Mucosa of stomach (tissue), 1 donor: ENCODE data around the gene TBC1D8.
"Not testable (repeated sequence)": the region's sequence is repeated elsewhere in the genome, so short reads cannot be mapped to it uniquely, and the experiment has no call there.

Source experiments
- H3K27me3 ChIP-seq: one replicate; pipeline ENCODE4 v1.7.0; 2013; ENCODE audit warnings: mild to moderate bottlenecking, low read length; ENCODE audit not compliant: control insufficient read depth, insufficient read depth
- H3K36me3 ChIP-seq: one replicate; pipeline ENCODE4 v1.7.0; 2013; ENCODE audit warnings: low read length; ENCODE audit not compliant: control insufficient read depth, insufficient read depth
- H3K4me1 ChIP-seq: one replicate; pipeline ENCODE4 v1.7.0; 2013; ENCODE audit warnings: mild to moderate bottlenecking, low read length; ENCODE audit not compliant: control insufficient read depth, insufficient read depth
- H3K4me3 ChIP-seq: one replicate; pipeline ENCODE4 v1.7.0; 2013; ENCODE audit warnings: low read length
- H3K9ac ChIP-seq: one replicate; pipeline ENCODE4 v1.7.0; 2013; ENCODE audit warnings: mild to moderate bottlenecking, low read length, moderate library complexity
- H3K9me3 ChIP-seq: one replicate; pipeline ENCODE4 v1.7.0; 2013; ENCODE audit warnings: mild to moderate bottlenecking, low read length, moderate library complexity; ENCODE audit not compliant: control insufficient read depth
- donor health status: Pancreatic carcinoma.

Gene TBC1D8

DNA sequence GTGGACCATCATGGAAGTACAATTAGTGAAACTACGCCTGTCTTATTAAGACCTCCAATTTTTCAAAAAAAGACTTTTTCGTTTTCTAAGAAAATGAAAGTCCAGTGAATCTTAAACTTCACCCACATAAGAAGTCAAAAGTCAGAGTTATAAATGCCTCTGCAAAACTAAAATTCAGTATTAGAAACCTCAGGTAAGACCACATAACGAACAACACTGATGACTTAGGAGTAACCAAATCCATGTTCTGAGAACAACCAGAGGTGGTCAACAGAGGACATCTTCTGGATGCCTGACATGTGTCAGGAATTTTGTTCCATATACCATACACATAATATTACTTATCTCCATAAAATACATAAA lies 86.7 kb downstream of the TBC1D8 start:
- Histone ChIP-seq H3K9ac (no peak overlapping the region), H3K4me1 (peaks cover 19% of the 10 kb centered on the region), H3K9me3 (no peaks in the 10 kb centered on the region), H3K27me3 (no peaks in the 10 kb centered on the region), H3K36me3 (no peaks in the 10 kb centered on the region), H3K4me3 (no peak overlapping the region)

GRCh38 chr2:101064125-101064502 lies 87.1 kb downstream of the TBC1D8 start:
- peaks cover 19% of the 10 kb centered on the region for H3K4me1 ChIP-seq
- no peaks in the 10 kb centered on the region for H3K36me3 ChIP-seq
- H3K9ac ChIP-seq: no peak overlapping the region
- H3K4me3 ChIP-seq: no peak overlapping the region
- H3K27me3 ChIP-seq: no peaks in the 10 kb centered on the region
- no peaks in the 10 kb centered on the region for H3K9me3 ChIP-seq

DNA sequence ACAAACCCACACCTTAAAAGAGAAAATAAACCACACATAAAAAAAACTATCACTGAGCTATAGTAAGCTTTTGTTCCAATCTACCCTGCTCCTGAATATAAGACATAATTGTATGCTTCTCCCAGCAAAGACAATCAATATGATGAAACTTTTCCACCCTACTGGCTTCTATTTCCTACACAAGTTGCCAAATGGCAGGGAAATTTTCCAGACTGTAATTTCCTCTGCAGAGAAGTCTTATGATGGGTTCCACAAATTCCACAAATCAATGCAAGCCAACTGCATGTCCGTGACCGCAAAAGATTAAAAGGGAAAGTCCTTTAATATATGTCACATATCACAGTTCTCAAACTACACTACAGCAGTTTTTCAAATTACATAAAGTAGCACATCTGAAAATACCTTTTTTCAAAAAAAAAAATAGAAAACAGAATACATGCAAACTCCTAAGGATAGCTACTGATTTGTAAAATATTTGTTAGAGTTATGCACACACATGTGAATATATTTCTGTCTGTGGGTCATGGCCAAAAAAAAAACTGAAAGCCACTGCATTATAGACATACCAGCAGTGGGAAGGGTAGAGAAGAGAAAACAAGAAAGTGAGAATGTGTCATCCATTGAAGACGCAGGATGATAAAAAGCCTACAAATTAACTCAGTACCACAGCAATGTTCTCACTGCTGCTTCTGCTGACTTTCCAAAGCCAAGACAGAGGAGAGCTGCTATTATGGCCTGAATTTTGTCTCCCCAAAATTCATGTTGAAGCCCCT lies 87.6 kb downstream of the TBC1D8 start:
- Histone ChIP-seq H3K9ac (no peak overlapping the region), H3K27me3 (no peaks in the 10 kb centered on the region), H3K4me1 (peaks cover 19% of the 10 kb centered on the region), H3K9me3 (no peaks in the 10 kb centered on the region), H3K36me3 (no peaks in the 10 kb centered on the region), H3K4me3 (no peak overlapping the region)

GRCh38 chr2:101058386-101058785 lies 92.8 kb downstream of the TBC1D8 start:
- no peaks in the 10 kb centered on the region for H3K9me3 ChIP-seq
- H3K36me3 ChIP-seq: no peaks in the 10 kb centered on the region
- no peaks in the 10 kb centered on the region for H3K27me3 ChIP-seq
- no peaks in the 10 kb centered on the region for H3K4me1 ChIP-seq
- H3K9ac ChIP-seq: no peak overlapping the region
- no peak overlapping the region for H3K4me3 ChIP-seq

GRCh38 chr2:101057051-101057933 lies 93.9 kb downstream of the TBC1D8 start:
- Histone ChIP-seq H3K4me1 (no peaks in the 10 kb centered on the region), H3K9ac (no peak overlapping the region), H3K4me3 (no peak overlapping the region), H3K36me3 (no peaks in the 10 kb centered on the region), H3K9me3 (no peaks in the 10 kb centered on the region), H3K27me3 (no peaks in the 10 kb centered on the region)

DNA sequence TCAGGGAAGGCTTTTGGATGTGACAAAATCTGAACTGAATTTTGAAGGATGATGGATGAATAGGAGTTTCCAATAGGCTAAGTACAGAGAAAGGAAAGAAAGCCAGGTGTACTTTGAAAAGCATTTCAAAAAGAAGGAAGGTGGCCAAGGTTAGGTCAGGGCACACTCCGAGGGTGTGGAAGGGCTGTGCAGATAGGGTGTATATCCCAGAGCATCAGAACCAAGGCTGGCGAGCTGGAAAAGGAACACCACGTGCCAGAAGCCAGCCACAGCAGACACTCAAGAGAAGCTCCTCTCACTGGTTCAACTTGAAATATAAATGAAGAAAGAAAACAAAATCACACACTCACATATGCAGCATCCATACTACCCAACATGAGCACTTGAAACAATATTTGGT lies 98.1 kb downstream of the TBC1D8 start:
- Histone ChIP-seq H3K36me3 (no peaks in the 10 kb centered on the region), H3K4me3 (no peak overlapping the region), H3K9me3 (no peaks in the 10 kb centered on the region), H3K4me1 (peaks cover under 1% of the 10 kb centered on the region), H3K27me3 (no peaks in the 10 kb centered on the region), H3K9ac (no peak overlapping the region)

GRCh38 chr2:101052147-101052546 lies 99.0 kb downstream of the TBC1D8 start:
- Histone ChIP-seq H3K9me3 (no peaks in the 10 kb centered on the region), H3K4me3 (no peak overlapping the region), H3K36me3 (no peaks in the 10 kb centered on the region), H3K4me1 (peaks cover 11% of the 10 kb centered on the region), H3K27me3 (no peaks in the 10 kb centered on the region), H3K9ac (no peak overlapping the region)

DNA sequence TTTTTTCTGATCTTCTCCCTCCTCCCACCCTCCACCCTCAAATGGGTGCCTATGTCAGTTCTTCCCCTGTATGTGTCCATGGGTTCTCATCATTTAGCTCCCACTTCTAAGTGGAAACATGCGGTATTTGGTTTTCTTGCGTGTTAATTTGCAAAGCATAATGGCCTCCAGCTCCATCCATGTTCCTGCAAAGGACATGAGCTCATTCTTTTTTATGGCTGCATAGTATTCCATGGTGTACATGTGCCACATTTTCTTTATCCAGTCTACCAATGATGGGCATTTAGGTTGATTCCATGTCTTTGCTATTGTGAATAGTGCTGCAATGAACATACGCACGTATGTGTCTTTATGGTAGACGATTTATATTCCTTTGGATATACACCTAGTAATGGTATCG lies 100.3 kb downstream of the TBC1D8 start:
- H3K9me3 ChIP-seq, H3K9ac ChIP-seq, H3K36me3 ChIP-seq, H3K4me3 ChIP-seq, H3K27me3 ChIP-seq: not testable (repeated sequence)
- peaks cover 12% of the 10 kb centered on the region for H3K4me1 ChIP-seq

- H3K4me3 ChIP-seq: no peak overlapping the region
- no peaks in the 10 kb centered on the region for H3K9me3 ChIP-seq
- H3K4me1 ChIP-seq: peaks cover 12% of the 10 kb centered on the region
- no peak overlapping the region for H3K9ac ChIP-seq
- H3K27me3 ChIP-seq: no peaks in the 10 kb centered on the region
- H3K36me3 ChIP-seq: no peaks in the 10 kb centered on the region
Observed at GRCh38 chr2:101048756-101049155, 102.4 kb downstream of the TBC1D8 start.

DNA sequence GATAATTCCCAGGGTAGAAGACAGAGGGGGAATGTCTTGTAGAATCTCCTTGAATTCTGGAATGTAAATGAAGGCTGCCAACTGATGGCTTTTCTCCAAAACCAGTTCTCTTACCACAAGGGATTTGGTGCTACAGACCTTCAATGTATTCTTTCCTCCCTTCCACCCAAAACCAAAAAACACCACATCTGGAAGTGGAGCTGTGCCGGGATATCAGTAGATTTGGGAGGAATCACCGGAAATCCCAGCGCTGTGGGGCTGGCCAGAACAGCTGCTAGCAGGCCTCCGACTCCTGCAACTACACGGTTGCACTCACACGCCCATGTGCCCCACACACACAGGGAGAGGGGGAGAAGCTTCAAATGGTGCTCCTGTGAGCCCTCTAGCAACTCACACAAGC lies 103.4 kb downstream of the TBC1D8 start:
- Histone ChIP-seq H3K9ac (no peak overlapping the region), H3K4me1 (peaks cover 12% of the 10 kb centered on the region), H3K27me3 (no peaks in the 10 kb centered on the region), H3K36me3 (no peaks in the 10 kb centered on the region), H3K4me3 (no peak overlapping the region), H3K9me3 (no peaks in the 10 kb centered on the region)

DNA sequence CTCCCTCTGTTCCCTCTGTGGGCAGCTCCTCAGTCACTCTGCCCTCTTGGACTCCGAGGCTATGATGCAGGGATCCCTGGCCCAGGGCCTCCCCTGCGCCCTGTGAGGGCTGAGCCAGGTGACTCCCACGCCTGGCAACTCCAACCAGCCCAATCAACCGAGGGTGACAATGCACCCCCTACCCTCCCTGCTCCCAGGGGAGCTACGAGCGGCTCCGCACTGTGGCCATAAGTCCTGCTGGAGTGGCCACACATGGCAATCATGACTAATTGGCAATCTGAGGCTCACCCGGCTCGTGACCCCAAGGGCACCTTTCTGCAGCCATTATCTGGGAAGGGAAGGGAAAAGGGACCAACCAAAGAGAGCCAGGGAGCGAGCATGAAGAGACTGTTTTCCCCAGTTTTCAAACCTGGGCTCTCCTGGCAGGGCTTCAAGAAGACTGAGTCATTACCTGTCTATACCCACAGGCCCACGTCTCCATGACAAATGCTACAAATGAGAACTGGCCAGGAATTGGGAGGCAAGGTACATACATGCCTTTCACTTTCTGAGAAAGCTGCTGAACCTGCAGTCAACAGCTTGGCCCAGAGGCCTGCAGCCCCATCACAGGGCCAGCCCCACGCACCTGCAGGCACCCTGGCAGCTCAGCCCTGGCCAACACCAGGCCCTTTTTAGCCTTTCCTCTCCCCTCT lies 104.0 kb downstream of the TBC1D8 start:
- Histone ChIP-seq H3K4me3 (no peak overlapping the region), H3K9me3 (no peaks in the 10 kb centered on the region), H3K27me3 (no peaks in the 10 kb centered on the region), H3K36me3 (no peaks in the 10 kb centered on the region), H3K9ac (no peak overlapping the region), H3K4me1 (peaks cover 12% of the 10 kb centered on the region)

DNA sequence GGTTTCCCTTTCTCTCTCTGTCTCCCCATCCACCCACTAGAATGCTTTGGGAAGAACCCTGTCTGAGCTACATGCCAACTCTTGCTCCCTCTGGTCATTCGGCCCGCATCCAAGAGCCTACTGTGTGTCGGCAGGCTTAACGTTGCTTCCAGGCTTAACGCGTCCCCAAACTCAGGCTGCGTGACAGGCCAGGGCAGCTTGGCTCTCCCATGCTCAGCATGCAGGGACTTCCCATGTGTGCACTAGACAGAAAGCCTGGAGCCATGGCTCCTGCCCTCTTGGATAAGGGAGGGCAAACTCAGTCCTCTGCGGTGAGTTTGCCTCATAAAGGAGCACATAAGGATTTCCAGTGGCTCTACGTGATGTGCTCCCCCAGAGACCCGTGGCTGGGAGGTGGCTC lies 105.9 kb downstream of the TBC1D8 start:
- H3K4me1 ChIP-seq: peaks cover 12% of the 10 kb centered on the region
- no peak overlapping the region for H3K4me3 ChIP-seq
- H3K9ac ChIP-seq: no peak overlapping the region
- H3K36me3 ChIP-seq: no peaks in the 10 kb centered on the region
- H3K27me3 ChIP-seq: no peaks in the 10 kb centered on the region
- H3K9me3 ChIP-seq: no peaks in the 10 kb centered on the region
